ENCODE measurements around the gene CPLANE2.

The CPLANE2 gene

DNA sequence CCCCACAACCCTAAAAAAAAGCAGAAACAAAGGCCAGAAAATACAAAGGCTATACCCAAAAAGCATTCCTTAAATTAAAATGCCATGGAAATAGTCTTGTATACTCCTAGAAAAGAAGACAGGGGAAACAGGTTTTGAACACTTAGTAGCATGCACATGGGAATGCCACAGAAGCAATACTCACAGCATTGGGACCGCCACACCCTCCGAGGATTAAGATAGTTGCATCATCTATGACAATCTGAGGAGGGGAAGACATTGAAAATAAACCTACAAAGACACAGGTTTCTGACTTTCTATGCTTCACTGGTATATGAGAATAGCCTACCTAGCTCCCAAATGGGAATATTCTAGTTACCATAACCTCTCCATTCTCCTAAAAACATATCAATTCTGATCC is 15.9 kb upstream of the CPLANE2 start:
- TF ChIP-seq EZH2 (optimal IDR thresholded peaks at IDR 0.05; ENCODE audit: low read depth, low read length) = no peak
- no peak for TF ChIP-seq EZH2phosphoT487 (IDR thresholded peaks at IDR 0.05; ENCODE audit: low read length)
- TF ChIP-seq, protein P1, sequence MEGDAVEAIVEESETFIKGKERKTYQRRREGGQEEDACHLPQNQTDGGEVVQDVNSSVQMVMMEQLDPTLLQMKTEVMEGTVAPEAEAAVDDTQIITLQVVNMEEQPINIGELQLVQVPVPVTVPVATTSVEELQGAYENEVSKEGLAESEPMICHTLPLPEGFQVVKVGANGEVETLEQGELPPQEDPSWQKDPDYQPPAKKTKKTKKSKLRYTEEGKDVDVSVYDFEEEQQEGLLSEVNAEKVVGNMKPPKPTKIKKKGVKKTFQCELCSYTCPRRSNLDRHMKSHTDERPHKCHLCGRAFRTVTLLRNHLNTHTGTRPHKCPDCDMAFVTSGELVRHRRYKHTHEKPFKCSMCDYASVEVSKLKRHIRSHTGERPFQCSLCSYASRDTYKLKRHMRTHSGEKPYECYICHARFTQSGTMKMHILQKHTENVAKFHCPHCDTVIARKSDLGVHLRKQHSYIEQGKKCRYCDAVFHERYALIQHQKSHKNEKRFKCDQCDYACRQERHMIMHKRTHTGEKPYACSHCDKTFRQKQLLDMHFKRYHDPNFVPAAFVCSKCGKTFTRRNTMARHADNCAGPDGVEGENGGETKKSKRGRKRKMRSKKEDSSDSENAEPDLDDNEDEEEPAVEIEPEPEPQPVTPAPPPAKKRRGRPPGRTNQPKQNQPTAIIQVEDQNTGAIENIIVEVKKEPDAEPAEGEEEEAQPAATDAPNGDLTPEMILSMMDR (IDR thresholded peaks at IDR 0.05; ENCODE audit: low read length) = no peak
- no peaks in the 10 kb centered on the region for H3K36me3 ChIP-seq (replicated peaks; ENCODE audit: insufficient read depth, low read length)
- peaks cover 9% of the 10 kb centered on the region for H3K4me1 ChIP-seq (ENCODE audit: low read length)

DNA sequence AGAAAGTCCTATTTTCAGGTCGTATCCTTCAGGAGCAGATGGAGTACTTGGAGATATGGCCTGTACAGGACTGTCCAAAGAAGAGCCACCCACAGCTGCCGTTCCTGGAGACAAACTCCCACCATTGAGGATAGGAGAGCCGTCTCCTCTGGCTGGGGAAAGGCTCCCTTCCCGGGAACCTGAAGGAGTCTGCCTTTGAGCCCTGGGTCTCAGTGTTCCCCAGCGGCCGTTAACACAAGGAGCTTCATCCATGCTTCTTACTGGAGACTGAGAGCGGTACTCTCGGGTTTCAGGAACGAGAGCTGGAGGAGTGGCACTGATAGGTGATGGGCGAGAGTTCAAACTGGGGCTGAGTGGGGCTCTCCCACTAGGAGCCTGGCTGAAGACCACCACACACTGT is 14.4 kb upstream of the CPLANE2 start:
- no peaks in the 10 kb centered on the region for H3K9me2 ChIP-seq (replicated peaks; ENCODE audit: insufficient read depth, low read length)
- no peak for TF ChIP-seq EZH2phosphoT487 (IDR thresholded peaks at IDR 0.05; ENCODE audit: low read length)
- no peaks in the 10 kb centered on the region for H3K36me3 ChIP-seq (replicated peaks; ENCODE audit: insufficient read depth, low read length)
- H3K27me3 ChIP-seq (replicated peaks; ENCODE audit: insufficient read depth, low read length) = no peaks in the 10 kb centered on the region
- peaks cover 5% of the 10 kb centered on the region; the same call in 1 of the 2 replicates for H3F3A ChIP-seq (ENCODE audit: insufficient read depth, low read length)
- no peak overlapping the region for H2AFZ ChIP-seq (ENCODE audit: low read length)
- H3K79me2 ChIP-seq (ENCODE audit: low read length) = no peaks in the 10 kb centered on the region
- no peak overlapping the region for H3K9ac ChIP-seq (ENCODE audit: low read length)
- H3K27ac ChIP-seq (ENCODE audit: low read length) = no peak overlapping the region
- no peak overlapping the region for H3K4me3 ChIP-seq (ENCODE audit: low read length)
- H3K9me3 ChIP-seq (replicated peaks; ENCODE audit: insufficient read depth, low read length) = no peaks in the 10 kb centered on the region
- H4K20me1 ChIP-seq (ENCODE audit: insufficient read depth, low read length) = no peaks in the 10 kb centered on the region
- peaks cover 9% of the 10 kb centered on the region for H3K4me1 ChIP-seq (ENCODE audit: low read length)
- DNase-seq = no peak
- H3K4me2 ChIP-seq (ENCODE audit: low read depth, low read length) = no peak overlapping the region

More for the DNA sequence above, 15.9 kb upstream of the CPLANE2 start:
- Histone ChIP-seq H3K9me3 (replicated peaks; ENCODE audit: insufficient read depth, low read length) (no peaks in the 10 kb centered on the region), H3K4me2 (ENCODE audit: low read depth, low read length) (no peak overlapping the region), H3K4me3 (ENCODE audit: low read length) (no peak overlapping the region), H2AFZ (ENCODE audit: low read length) (no peak overlapping the region), H4K20me1 (ENCODE audit: insufficient read depth, low read length) (no peaks in the 10 kb centered on the region), H3F3A (ENCODE audit: insufficient read depth, low read length) (peaks cover 5% of the 10 kb centered on the region; the same call in 1 of the 2 replicates), H3K27me3 (replicated peaks; ENCODE audit: insufficient read depth, low read length) (no peaks in the 10 kb centered on the region), H3K27ac (ENCODE audit: low read length) (no peak overlapping the region), H3K9me2 (replicated peaks; ENCODE audit: insufficient read depth, low read length) (no peaks in the 10 kb centered on the region), H3K79me2 (ENCODE audit: low read length) (no peaks in the 10 kb centered on the region), H3K9ac (ENCODE audit: low read length) (no peak overlapping the region)
- DNase-seq = no peak

DNA sequence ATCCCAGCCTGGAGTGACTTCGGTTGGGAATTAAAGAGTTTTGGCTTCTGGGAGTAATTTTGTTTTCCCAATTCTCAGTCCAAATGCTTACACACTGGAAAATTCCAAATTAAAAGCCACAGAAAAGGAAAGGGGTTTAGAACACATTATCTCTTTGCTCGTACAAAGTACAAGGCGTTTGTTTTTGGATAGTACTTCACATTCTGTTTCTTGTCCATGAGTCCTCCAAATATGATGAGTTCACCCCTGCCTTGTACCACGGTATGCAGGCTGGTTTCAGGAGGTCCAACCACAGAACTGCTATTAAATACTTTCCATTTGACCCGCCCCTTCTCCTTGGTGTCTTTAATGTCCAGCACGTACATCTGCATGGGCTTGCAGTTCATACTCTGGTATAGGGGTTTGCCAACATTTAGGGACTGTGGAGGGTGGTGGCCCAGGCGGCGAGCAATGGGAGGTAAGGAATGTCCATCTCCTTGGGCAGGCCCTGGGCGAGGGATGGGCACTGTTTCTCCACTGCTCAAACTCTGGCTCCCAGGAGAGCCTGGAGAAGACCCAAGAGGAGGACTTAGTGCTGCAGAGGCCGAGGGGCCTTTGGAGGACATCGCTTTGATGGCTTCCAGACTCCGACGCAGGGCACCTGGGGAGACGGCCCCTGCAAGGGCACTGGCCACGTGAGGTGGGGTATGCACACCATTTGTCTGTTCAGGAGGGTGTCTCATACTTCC is 13.7 kb upstream of the CPLANE2 start:
- H3K36me3 ChIP-seq (replicated peaks; ENCODE audit: insufficient read depth, low read length) = no peaks in the 10 kb centered on the region
- H3K79me2 ChIP-seq (ENCODE audit: low read length) = no peaks in the 10 kb centered on the region
- no peaks in the 10 kb centered on the region for H3K9me2 ChIP-seq (replicated peaks; ENCODE audit: insufficient read depth, low read length)
- no peaks in the 10 kb centered on the region for H3K27me3 ChIP-seq (replicated peaks; ENCODE audit: insufficient read depth, low read length)
- H4K20me1 ChIP-seq (ENCODE audit: insufficient read depth, low read length) = no peaks in the 10 kb centered on the region
- TF ChIP-seq EZH2 (optimal IDR thresholded peaks at IDR 0.05; ENCODE audit: low read depth, low read length) (no peak), EZH2phosphoT487 (IDR thresholded peaks at IDR 0.05; ENCODE audit: low read length) (no peak)
- TF ChIP-seq, protein P1 (IDR thresholded peaks at IDR 0.05; ENCODE audit: low read length) = no peak
- peaks cover 9% of the 10 kb centered on the region for H3K4me1 ChIP-seq (ENCODE audit: low read length)
- H3K27ac ChIP-seq (ENCODE audit: low read length) = no peak overlapping the region
- H3K9me3 ChIP-seq (replicated peaks; ENCODE audit: insufficient read depth, low read length) = no peaks in the 10 kb centered on the region
- no peak for DNase-seq
- H2AFZ ChIP-seq (ENCODE audit: low read length) = no peak overlapping the region
- H3K4me2 ChIP-seq (ENCODE audit: low read depth, low read length) = no peak overlapping the region
- no peak overlapping the region for H3K9ac ChIP-seq (ENCODE audit: low read length)
- no peak overlapping the region for H3K4me3 ChIP-seq (ENCODE audit: low read length)
- peaks cover 5% of the 10 kb centered on the region; the same call in 1 of the 2 replicates for H3F3A ChIP-seq (ENCODE audit: insufficient read depth, low read length)

Measured in MM.1S (cell line).